Right atrium auricular region (tissue), 2 donors: Measurements from ENCODE around the gene SHROOM2. TPM values are rescaled to one million over a fixed set of nuclear protein-coding genes. Genes with fewer than 3 reads are reported as not detected.

Experiments used
- DNase-seq: peaks from one replicate; pipeline ENCODE4 v3.0.0-alpha.2; 2019; ENCODE audit warnings: low spot score
- H3K27ac ChIP-seq, 2 donors: fragments of 200-600 bp; sonication (generic); 1 replicate in 1 of 2; 2 replicates in 1 of 2; pipeline ENCODE4 v1.5.1; 2016 to 2019
- H3K27me3 ChIP-seq, 2 donors: fragments of 200-600 bp; sonication (generic); one replicate each; pipeline versions ENCODE4 v1.5.1 to v1.6.0; 2017 to 2019
- H3K36me3 ChIP-seq: fragments of 200-600 bp; sonication (generic); one replicate; pipeline ENCODE4 v1.5.1; 2016
- H3K4me1 ChIP-seq, 2 donors: fragments of 200-600 bp; sonication (generic); one replicate each; pipeline versions ENCODE4 v1.5.1 to v1.6.0; 2017 to 2019
- H3K4me3 ChIP-seq, 2 donors: fragments of 200-600 bp; sonication (generic); 1 replicate in 1 of 2; 2 replicates in 1 of 2; pipeline ENCODE4 v1.5.1; 2017 to 2019; ENCODE audit warnings: mild to moderate bottlenecking in 1 of 2, moderate library complexity in 1 of 2
- H3K9me3 ChIP-seq, 2 donors: fragments of 200-600 bp; sonication (generic); one replicate each; pipeline ENCODE4 v1.5.1; 2019
- CTCF ChIP-seq, 2 donors: fragments of 200-600 bp; sonication (generic); IDR thresholded peaks; one replicate each; pipeline ENCODE4 v1.5.1; 2019; ENCODE audit warnings: antibody characterized with exemption in 2 of 2
- total RNA-seq, 2 donors: library from RNA; depleted of rRNA; stranded (reverse); fragments of >200 nt; gene quantifications; one replicate each; pipeline ENCODE4 v1.1.0, GENCODE V29; 2016

The SHROOM2 gene
- total RNA-seq, 2 donors from 2014 or later: 2.7 to 6.4 TPM

GRCh38 chrX:9921407-9921806, 135.2 kb downstream of the SHROOM2 start:
- no peak for TF ChIP-seq CTCF (IDR thresholded peaks at IDR 0.05)
- no peak for DNase-seq
- no peak overlapping the region for H3K27ac ChIP-seq
- no peaks in the 10 kb centered on the region for H3K36me3 ChIP-seq
- H3K4me3 ChIP-seq: no peak overlapping the region
- H3K9me3 ChIP-seq: no peaks in the 10 kb centered on the region
- no peaks in the 10 kb centered on the region for H3K4me1 ChIP-seq
- H3K27me3 ChIP-seq: no peaks in the 10 kb centered on the region

- TF ChIP-seq CTCF (IDR thresholded peaks at IDR 0.05): no peak
- no peaks in the 10 kb centered on the region for H3K4me1 ChIP-seq
- no peak for DNase-seq
These were observed 137.1 kb downstream of the SHROOM2 start for GRCh38 chrX:9923357-9923756.

GRCh38 chrX:9926002-9926401, 139.8 kb downstream of the SHROOM2 start:
- no peak for TF ChIP-seq CTCF (IDR thresholded peaks at IDR 0.05)
- Histone ChIP-seq H3K27ac (no peak overlapping the region), H3K4me3 (no peak overlapping the region), H3K27me3 (no peaks in the 10 kb centered on the region), H3K9me3 (no peaks in the 10 kb centered on the region), H3K4me1 (no peaks in the 10 kb centered on the region), H3K36me3 (no peaks in the 10 kb centered on the region)
- DNase-seq: no peak

More at GRCh38 chrX:9923357-9923756, 137.1 kb downstream of the SHROOM2 start:
- Histone ChIP-seq H3K9me3 (no peaks in the 10 kb centered on the region), H3K4me3 (no peak overlapping the region), H3K27ac (no peak overlapping the region), H3K36me3 (no peaks in the 10 kb centered on the region), H3K27me3 (no peaks in the 10 kb centered on the region)

DNA sequence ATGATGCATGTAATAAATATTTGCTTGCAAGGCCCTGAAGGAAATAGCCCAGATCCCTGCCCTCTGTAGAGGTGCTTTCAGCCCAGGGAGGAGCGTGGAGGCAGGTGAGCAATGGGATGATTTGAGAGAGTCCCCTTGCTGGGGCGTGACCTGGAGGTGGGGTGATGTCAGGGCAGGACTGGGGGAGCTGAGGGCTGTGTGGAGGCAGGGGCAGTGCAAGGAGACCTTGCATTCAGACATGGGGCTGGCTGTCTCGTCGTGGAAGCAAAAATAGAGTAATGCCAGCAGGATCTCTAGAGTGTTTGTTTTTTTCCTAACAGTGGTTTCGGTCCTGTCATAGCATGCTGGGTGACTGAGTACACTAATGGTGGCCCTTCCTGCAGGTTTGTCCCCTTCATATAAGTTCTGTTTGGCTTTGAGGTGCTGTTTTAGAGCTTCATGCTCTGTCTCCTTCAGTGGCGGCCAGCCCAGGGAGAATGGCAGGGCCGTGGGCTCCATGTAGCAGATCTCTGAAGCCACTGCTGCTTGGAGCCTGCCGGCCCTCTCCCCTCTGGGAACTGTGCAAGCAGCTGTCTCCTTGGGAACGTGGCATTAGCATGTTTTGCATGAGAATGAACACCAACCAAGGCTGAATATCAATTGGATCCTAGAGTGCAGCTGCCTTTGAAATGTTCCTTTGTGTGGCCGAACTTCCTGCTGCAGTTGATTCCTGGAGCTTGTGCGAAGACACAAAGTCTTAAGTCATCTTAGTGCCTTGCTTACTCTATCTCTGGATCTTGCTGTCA, 141.7 kb downstream of the SHROOM2 start:
- H3K4me3 ChIP-seq: no peak overlapping the region
- TF ChIP-seq CTCF (IDR thresholded peaks at IDR 0.05): no peak
- H3K4me1 ChIP-seq: no peaks in the 10 kb centered on the region
- H3K36me3 ChIP-seq: no peaks in the 10 kb centered on the region
- no peak for DNase-seq
- H3K9me3 ChIP-seq: no peaks in the 10 kb centered on the region
- no peak overlapping the region for H3K27ac ChIP-seq
- H3K27me3 ChIP-seq: no peaks in the 10 kb centered on the region

GRCh38 chrX:9935436-9935835, 149.2 kb downstream of the SHROOM2 start:
- no peaks in the 10 kb centered on the region for H3K36me3 ChIP-seq

More at GRCh38 chrX:9935436-9935835, 149.2 kb downstream of the SHROOM2 start:
- TF ChIP-seq CTCF (IDR thresholded peaks at IDR 0.05): no peak
- Histone ChIP-seq H3K4me1 (no peaks in the 10 kb centered on the region), H3K27ac (no peak overlapping the region), H3K9me3 (no peaks in the 10 kb centered on the region), H3K27me3 (no peaks in the 10 kb centered on the region), H3K4me3 (no peak overlapping the region)
- DNase-seq: no peak
